Epithelial cell of proximal tubule (primary cell): ENCODE measurements around the gene DPYD. TPM values are rescaled to one million over a fixed set of nuclear protein-coding genes. Genes with fewer than 3 reads are reported as not detected.
A peak's percentile ranks its signal among the peaks of the same experiment; 100 is the strongest.

Experiments used
- DNase-seq: peaks from one replicate; pipeline ENCODE4 v3.0.0-alpha.2; 2011; ENCODE audit warnings: low read depth
- H3K4me3 ChIP-seq: 2 replicates; pipeline ENCODE4 v1.5.1; 2011; ENCODE audit warnings: low read depth, mild to moderate bottlenecking, low read length
- CTCF ChIP-seq: conservative IDR thresholded peaks from 2 replicates; pipeline ENCODE4 v1.5.1; 2012; ENCODE audit warnings: low read depth, mild to moderate bottlenecking, low read length
- total RNA-seq: library from RNA; depleted of rRNA; stranded (reverse); fragments of >200 nt; gene quantifications from 2 replicates; pipeline ENCODE4 v1.2.3, GENCODE V29; 2015

The DPYD gene
- total RNA-seq, 1 donor from 2014 or later = 5.1 TPM

GRCh38 chr1:97348599-97349265 is 572.1 kb downstream of the DPYD start:
- no peak for DNase-seq
- no peak for TF ChIP-seq CTCF
- H3K4me3 ChIP-seq = no peak overlapping the region

GRCh38 chr1:97340951-97341350 is 579.9 kb downstream of the DPYD start:
- DNase-seq = peak; percentile 39

GRCh38 chr1:97338347-97338746 is 582.5 kb downstream of the DPYD start:
- no peak for TF ChIP-seq CTCF

More at GRCh38 chr1:97340951-97341350, 579.9 kb downstream of the DPYD start:
- TF ChIP-seq CTCF = no peak
- H3K4me3 ChIP-seq = no peak overlapping the region

GRCh38 chr1:97337250-97338030 is 583.4 kb downstream of the DPYD start:
- DNase-seq = no peak
- no peak overlapping the region for H3K4me3 ChIP-seq
- TF ChIP-seq CTCF = no peak

More at GRCh38 chr1:97338347-97338746, 582.5 kb downstream of the DPYD start:
- H3K4me3 ChIP-seq = no peak overlapping the region
- no peak for DNase-seq

GRCh38 chr1:97334454-97334853 is 586.4 kb downstream of the DPYD start:
- no peak for TF ChIP-seq CTCF
- no peak for DNase-seq
- no peak overlapping the region for H3K4me3 ChIP-seq

- TF ChIP-seq CTCF = no peak
- no peak for DNase-seq
- H3K4me3 ChIP-seq = no peak overlapping the region
Observed at GRCh38 chr1:97332716-97333115, 588.1 kb downstream of the DPYD start.
